HCT116 (cell line): ENCODE data around the gene PLK2. TPM values are rescaled to one million over a fixed set of nuclear protein-coding genes. Genes with fewer than 3 reads are reported as not detected.

Source experiments
- ATAC-seq: fragments of 200-7000 bp; cut with Tn5 transposase; 2 replicates; pipeline ENCODE4 v1.9.1; 2020; ENCODE audit warnings: mild to moderate bottlenecking, moderate library complexity
- BruUV-seq: library from RNA; stranded (reverse); fragments of 400-500 nt; replicated peaks from 2 replicates; lab custom pipeline; 2021; lab: Mats Ljungman, UMichigan
- CTCF ChIA-PET: fragments of 300-600 bp; sonication (Branson Sonifier 250); formaldehyde crosslinking; loops from one replicate; lab custom pipeline; 2021; ENCODE audit warnings: antibody characterized with exemption; lab: Charles Lee
- POLR2A ChIA-PET: fragments of 300-600, 350-600 bp; sonication (Branson Sonifier 250); formaldehyde crosslinking; loops from one replicate; lab custom pipeline; 2021; ENCODE audit warnings: antibody characterized with exemption; lab: Charles Lee
- RAD21 ChIA-PET, 2 experiments: fragments of 300-600 bp; sonication (Branson Sonifier 250); formaldehyde crosslinking; loops; one replicate each; lab custom pipeline; 2023; ENCODE audit warnings: low total read pairs in 2 of 2; ENCODE audit not compliant: uncharacterized antibody in 2 of 2, unreplicated experiment in 2 of 2, low non-redundant PET in 1 of 2; lab: Charles Lee
- DNase-seq: peaks from one replicate; pipeline ENCODE4 v3.0.0-alpha.2; 2010; ENCODE audit warnings: low read depth, low spot score
- H2AFZ ChIP-seq: fragments of 200-600 bp; shearing (Covaris generic), sonication (generic); 2 replicates; pipeline ENCODE4 v1.6.1; 2017; ENCODE audit warnings: low read depth, mixed run types, mixed read lengths, antibody characterized with exemption, low read length; ENCODE audit not compliant: poor library complexity, severe bottlenecking
- H3K27ac ChIP-seq: 2 replicates; pipeline ENCODE4 v1.5.1; 2012; ENCODE audit warnings: low read depth, low read length
- H3K27me3 ChIP-seq: fragments of 200-600 bp; sonication (generic); 2 replicates; pipeline ENCODE4 v1.6.1; 2016; ENCODE audit warnings: mixed run types, low read length, mixed read lengths; ENCODE audit not compliant: insufficient read depth
- H3K36me3 ChIP-seq, 2 experiments: fragments of 200-500 bp in 1 of 2; fragments of 200-600 bp in 1 of 2; sonication (Bioruptor generic) in 1 of 2; sonication (generic) in 1 of 2; 2 replicates each; pipeline versions ENCODE4 v1.5.1 to v1.6.1; 2014 to 2016; ENCODE audit warnings: low read length in 2 of 2, inconsistent platforms in 1 of 2, mixed read lengths in 1 of 2, mixed run types in 1 of 2; ENCODE audit not compliant: insufficient read depth in 2 of 2, control insufficient read depth in 1 of 2
- H3K4me1 ChIP-seq, 2 experiments: fragments of 200-600 bp in 1 of 2; sonication (generic) in 1 of 2; 2 replicates each; pipeline versions ENCODE4 v1.5.1 to v1.6.1; 2012 to 2017; ENCODE audit warnings: low read length in 2 of 2, inconsistent platforms in 1 of 2, mild to moderate bottlenecking in 1 of 2, mixed read lengths in 1 of 2, mixed run types in 1 of 2, moderate library complexity in 1 of 2; ENCODE audit not compliant: insufficient read depth in 2 of 2, control insufficient read depth in 1 of 2
- H3K4me2 ChIP-seq: fragments of 200-600 bp; sonication (generic); 2 replicates; pipeline ENCODE4 v1.6.1; 2017; ENCODE audit warnings: mixed run types, low read length, mixed read lengths
- H3K4me3 ChIP-seq, 2 experiments: fragments of 200-600 bp in 1 of 2; sonication (generic) in 1 of 2; replicated peaks in 1 of 2; 2 replicates each; pipeline ENCODE4 v1.5.1; 2011 to 2016; ENCODE audit warnings: low read length in 2 of 2, control low read depth in 1 of 2, low read depth in 1 of 2, mild to moderate bottlenecking in 1 of 2, mixed read lengths in 1 of 2, mixed run types in 1 of 2
- H3K79me2 ChIP-seq: fragments of 200-600 bp; sonication (generic); 2 replicates; pipeline ENCODE4 v1.6.1; 2017; ENCODE audit warnings: mild to moderate bottlenecking, mixed run types, low read length, moderate library complexity, mixed read lengths; ENCODE audit not compliant: insufficient read depth
- H3K9ac ChIP-seq: fragments of 200-600 bp; sonication (generic); 2 replicates; pipeline ENCODE4 v1.6.1; 2016; ENCODE audit warnings: low read length, mixed read lengths
- H3K9me2 ChIP-seq: fragments of 200-600 bp; sonication (generic), shearing (Covaris generic); 2 replicates; pipeline ENCODE4 v1.6.1; 2017; ENCODE audit warnings: mixed run types, mild to moderate bottlenecking, moderate library complexity; ENCODE audit not compliant: insufficient read depth
- H3K9me3 ChIP-seq, 2 experiments: fragments of 200-500 bp in 1 of 2; fragments of 200-600 bp in 1 of 2; sonication (Bioruptor generic) in 1 of 2; sonication (generic) in 1 of 2; 2 replicates each; pipeline ENCODE4 v1.6.1; 2014 to 2017; ENCODE audit warnings: low read length in 2 of 2, mixed read lengths in 2 of 2, inconsistent platforms in 1 of 2, low read depth in 1 of 2, mild to moderate bottlenecking in 1 of 2, mixed run types in 1 of 2, moderate library complexity in 1 of 2; ENCODE audit not compliant: control insufficient read depth in 1 of 2, insufficient read depth in 1 of 2
- H4K20me1 ChIP-seq: fragments of 200-600 bp; sonication (generic), shearing (Covaris generic); 2 replicates; pipeline ENCODE4 v1.6.1; 2017; ENCODE audit warnings: mixed run types, mild to moderate bottlenecking, moderate library complexity; ENCODE audit not compliant: insufficient read depth
- ATF3 ChIP-seq: IDR thresholded peaks from 2 replicates; pipeline ENCODE4 v1.6.1; 2012
- CTCF ChIP-seq, 3 experiments: fragments of 200-600 bp in 1 of 3; sonication (generic) in 1 of 3; IDR thresholded peaks in 2 of 3; conservative IDR thresholded peaks in 1 of 3; 2 replicates each; pipeline ENCODE4 v1.5.1; 2012 to 2017; ENCODE audit warnings: low read depth in 2 of 3, low read length in 2 of 3, antibody characterized with exemption in 1 of 3, borderline replicate concordance in 1 of 3, control low read depth in 1 of 3, mild to moderate bottlenecking in 1 of 3, mixed read lengths in 1 of 3, mixed run types in 1 of 3, moderate library complexity in 1 of 3; ENCODE audit not compliant: insufficient read depth in 1 of 3
- EZH2phosphoT487 ChIP-seq: fragments of 200-600 bp; IDR thresholded peaks from 2 replicates; pipeline ENCODE4 v1.6.1; 2018; ENCODE audit warnings: antibody characterized with exemption, borderline replicate concordance
- JUND ChIP-seq: IDR thresholded peaks from 2 replicates; pipeline ENCODE4 v1.6.1; 2012
- POLR2A ChIP-seq: IDR thresholded peaks from 2 replicates; pipeline ENCODE4 v1.7.0; 2011; ENCODE audit warnings: borderline replicate concordance; ENCODE audit not compliant: insufficient read depth, insufficient read length; ENCODE audit errors: extremely low read depth
- POLR2AphosphoS5 ChIP-seq: IDR thresholded peaks from 2 replicates; pipeline ENCODE4 v1.6.1; 2011; ENCODE audit warnings: mild to moderate bottlenecking, low read depth, low read length, moderate library complexity
- RAD21 ChIP-seq: IDR thresholded peaks from 2 replicates; pipeline ENCODE4 v1.6.1; 2012; ENCODE audit warnings: low read depth, mild to moderate bottlenecking
- SIN3A ChIP-seq: IDR thresholded peaks from 2 replicates; pipeline ENCODE4 v1.6.1; 2012; ENCODE audit warnings: low read depth
- SRF ChIP-seq: IDR thresholded peaks from 2 replicates; pipeline ENCODE4 v1.6.1; 2012; ENCODE audit warnings: low read depth
- TCF7L2 ChIP-seq: IDR thresholded peaks from 2 replicates; pipeline ENCODE4 v1.7.0; 2011; ENCODE audit warnings: borderline replicate concordance, inconsistent platforms; ENCODE audit not compliant: insufficient read depth, insufficient read length; ENCODE audit errors: extremely low read depth
- ZNF274 ChIP-seq: fragments of 200-500 bp; sonication (Bioruptor generic); IDR thresholded peaks from 2 replicates; pipeline ENCODE4 v1.6.1; 2014; ENCODE audit warnings: mild to moderate bottlenecking, low read depth, low read length, inconsistent platforms
- intact Hi-C: fragments of 100-400 bp; cut with micrococcal nuclease; formaldehyde crosslinking; loops from 2 replicates; pipeline ENCODE4 v1.10.0; 2022
- total RNA-seq: library from RNA; stranded (reverse); gene quantifications from one replicate; pipeline ENCODE4 v1.2.1, GENCODE V29; 2021; ENCODE audit not compliant: unreplicated experiment

The PLK2 gene
- total RNA-seq, 1 experiment from 2014 or later = 54.6 TPM

GRCh38 chr5:58411372-58411771 is 48.5 kb downstream of the PLK2 start (continued):
- TF ChIP-seq POLR2AphosphoS5 (no peak), TCF7L2 (no peak), SRF (no peak), RAD21 (no peak), ZNF274 (no peak), JUND (no peak), POLR2A (no peak), CTCF (IDR thresholded peaks at IDR 0.05 in 2 of 3, conservative IDR thresholded peaks at IDR 0.05 in 1 of 3; ENCODE audit: borderline replicate concordance in 1 of 3, insufficient read depth in 1 of 3, low read depth in 2 of 3, low read length in 2 of 3) (no peak), EZH2phosphoT487 (no peak), ATF3 (no peak)

- Histone ChIP-seq H3K9me3 (no peaks in the 10 kb centered on the region), H3K9me2 (no peaks in the 10 kb centered on the region), H3K4me2 (no peak overlapping the region), H2AFZ (no peak overlapping the region), H3K79me2 (no peaks in the 10 kb centered on the region), H4K20me1 (no peaks in the 10 kb centered on the region), H3K4me1 (peaks cover 0 to 11% of the 10 kb centered on the region in 2 experiments; a peak in 1 of 4 replicates), H3K9ac (no peak overlapping the region), H3K27ac (no peak overlapping the region), H3K27me3 (no peaks in the 10 kb centered on the region), H3K4me3 (no peak overlapping the region), H3K36me3 (no peaks in the 10 kb centered on the region)
- no TSS peak for BruUV-seq
- intact Hi-C loops = no loop called here
- ChIA-PET POLR2A (no interaction called here), RAD21 (no interaction called here), CTCF (no interaction called here)
- TF ChIP-seq RAD21 = no peak
- no peak for TF ChIP-seq POLR2AphosphoS5
- no peak for TF ChIP-seq ATF3
- TF ChIP-seq SIN3A = no peak
- ATAC-seq (no peak), DNase-seq (no peak)
These were observed 49.4 kb downstream of the PLK2 start for GRCh38 chr5:58410441-58410840.
